Activated CD4-positive, CD25-positive, alpha-beta regulatory T cell treated with anti-CD3 and anti-CD28 coated beads, Interleukin-2, amount 50 U/mL, for 24 hours (primary cell): ENCODE measurements around the gene FKBP5.
"Not testable (repeated sequence)": the region's sequence is repeated elsewhere in the genome, so short reads cannot be mapped to it uniquely, and the experiment has no call there.

Source experiments
- ATAC-seq, 2 donors: fragments of 150-1000 bp; cut with Tn5 transposase; one replicate each; pipeline ENCODE4 v1.10.0; 2021; ENCODE audit warnings: mild to moderate bottlenecking in 1 of 2, moderate library complexity in 1 of 2

The FKBP5 gene

DNA sequence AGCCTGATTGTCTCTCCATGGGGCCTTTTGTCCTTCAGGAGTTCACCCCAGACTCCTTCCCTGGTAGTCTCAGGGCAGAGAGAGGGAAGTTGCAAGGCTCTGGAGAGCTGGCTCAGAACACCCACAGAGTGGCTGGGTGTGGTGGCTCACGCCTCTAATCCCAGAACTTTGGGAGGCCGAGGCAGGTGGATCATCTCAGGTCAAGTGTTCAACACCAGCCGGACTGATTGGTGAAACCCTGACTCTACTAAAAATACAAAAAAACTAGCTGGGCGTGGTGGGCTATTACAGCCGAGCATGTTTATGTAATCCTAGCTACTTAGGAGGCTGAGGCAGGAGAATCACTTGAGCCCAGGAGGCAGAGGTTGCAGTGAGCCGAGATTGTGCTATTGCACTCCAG, 152.9 kb downstream of the FKBP5 start:
- ATAC-seq: not testable (repeated sequence)

DNA sequence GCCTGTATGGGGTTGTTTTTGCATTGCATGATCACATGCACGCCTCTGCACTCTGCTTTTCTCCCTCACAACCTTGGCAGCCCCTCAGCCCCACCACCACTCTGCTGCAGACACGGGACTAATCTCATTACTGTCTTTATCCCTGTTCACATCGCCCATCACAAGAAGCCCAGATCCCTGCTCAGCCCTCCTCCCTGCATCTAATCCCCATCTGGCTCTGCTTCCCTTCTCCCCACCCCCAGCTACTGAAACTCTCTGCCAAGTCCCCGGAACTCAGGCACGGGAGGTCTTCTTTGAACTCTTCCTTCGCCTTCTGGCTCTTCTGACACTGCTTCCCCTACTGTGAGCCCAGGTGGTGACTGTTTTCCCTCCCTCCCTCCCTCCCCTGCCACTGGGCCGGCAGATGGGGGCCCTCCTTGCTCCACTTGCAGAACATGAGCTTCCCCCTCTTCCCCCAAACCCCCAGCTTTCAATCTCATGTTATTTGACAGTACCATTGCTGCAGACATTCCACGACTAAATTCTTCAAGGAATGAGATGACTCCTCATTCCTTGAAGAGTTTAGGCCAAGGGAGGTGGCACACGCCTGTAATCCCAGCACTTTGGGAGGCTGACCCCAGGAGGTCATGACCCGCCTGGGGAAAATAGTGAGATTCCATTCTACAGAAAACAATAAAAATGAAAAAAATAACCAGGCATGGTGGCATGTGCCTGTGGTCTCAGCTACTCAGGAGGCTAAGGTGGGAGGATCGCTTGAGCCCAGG, 154.1 kb downstream of the FKBP5 start:
- no peak for ATAC-seq

DNA sequence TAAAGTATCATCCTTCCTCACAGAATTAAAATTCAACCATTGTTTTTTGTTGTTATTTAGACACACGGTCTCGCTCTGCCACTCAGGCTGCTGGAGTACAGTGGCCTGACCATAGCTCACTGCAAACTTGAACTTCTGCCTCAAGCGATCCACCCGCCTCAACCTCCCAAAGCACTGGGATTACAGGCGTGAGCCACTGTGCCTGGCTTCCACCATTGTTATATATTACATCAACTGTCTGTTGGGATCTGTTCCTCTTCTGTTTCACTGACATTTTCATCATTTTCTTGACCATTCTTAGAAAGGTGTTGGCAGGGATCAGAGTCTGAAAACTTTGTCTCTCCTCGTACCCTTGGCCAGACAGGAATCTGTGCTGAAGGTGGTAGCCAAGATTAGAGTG, 154.7 kb downstream of the FKBP5 start:
- ATAC-seq: no peak

DNA sequence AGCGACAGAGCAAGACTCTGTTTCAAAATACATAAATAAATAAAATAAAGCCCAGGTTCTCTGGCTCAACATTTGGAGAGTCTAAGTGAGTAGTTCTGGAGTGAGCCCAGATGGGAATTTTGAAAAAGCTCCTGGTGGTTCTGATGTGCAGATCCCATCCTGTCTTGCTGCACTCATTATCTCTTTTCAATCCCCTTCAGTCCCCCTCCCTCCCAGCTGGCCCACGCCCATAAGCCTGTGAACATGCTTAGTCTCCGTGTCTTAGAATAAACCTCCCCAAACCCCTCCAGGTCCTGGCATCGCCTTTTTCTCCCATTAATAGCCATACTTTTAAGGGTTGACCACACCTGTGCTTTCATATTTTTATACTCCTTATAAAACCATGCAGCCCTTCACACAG, 156.6 kb downstream of the FKBP5 start:
- ATAC-seq: no peak

DNA sequence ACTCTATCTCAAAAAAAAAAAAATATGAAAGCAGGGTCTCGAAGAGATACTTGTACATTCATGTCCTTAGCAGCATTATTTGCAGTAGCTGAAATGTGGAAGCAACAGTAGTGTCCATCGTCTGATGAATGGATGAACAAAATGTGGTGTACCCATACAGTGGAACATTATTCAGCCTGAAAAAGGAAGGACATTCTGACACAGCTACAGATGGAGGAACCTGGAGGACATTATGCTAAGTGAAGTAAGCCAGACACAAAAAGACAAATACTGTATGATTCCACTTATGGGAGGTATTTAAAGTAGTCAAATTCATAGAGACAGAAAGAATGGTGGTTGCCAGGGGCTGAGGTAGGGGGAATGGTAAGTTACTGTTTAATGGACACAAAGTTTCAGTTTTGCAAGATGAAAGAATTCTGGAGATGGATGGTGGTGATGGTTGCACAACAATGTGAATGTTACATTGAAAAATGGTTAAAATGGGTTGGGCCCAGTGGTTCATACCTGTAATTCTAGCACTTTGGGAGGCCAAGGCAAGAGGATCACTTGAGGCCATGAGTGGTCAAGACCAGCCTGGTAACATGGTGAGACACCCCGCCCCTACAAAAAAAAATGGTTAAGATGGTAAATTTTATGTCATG, 164.2 kb downstream of the FKBP5 start:
- no peak for ATAC-seq
